HCT116 (cell line): ENCODE results near the gene ASB11. TPM values are rescaled to one million over a fixed set of nuclear protein-coding genes. Genes with fewer than 3 reads are reported as not detected.

ENCODE experiments used
- ATAC-seq: fragments of 200-7000 bp; cut with Tn5 transposase; 2 replicates; pipeline ENCODE4 v1.9.1; 2020; ENCODE audit warnings: mild to moderate bottlenecking, moderate library complexity
- BruUV-seq: library from RNA; stranded (reverse); fragments of 400-500 nt; replicated peaks from 2 replicates; lab custom pipeline; 2021; lab: Mats Ljungman, UMichigan
- CTCF ChIA-PET: fragments of 300-600 bp; sonication (Branson Sonifier 250); formaldehyde crosslinking; loops from one replicate; lab custom pipeline; 2021; ENCODE audit warnings: antibody characterized with exemption; lab: Charles Lee
- POLR2A ChIA-PET: fragments of 300-600, 350-600 bp; sonication (Branson Sonifier 250); formaldehyde crosslinking; loops from one replicate; lab custom pipeline; 2021; ENCODE audit warnings: antibody characterized with exemption; lab: Charles Lee
- RAD21 ChIA-PET, 2 experiments: fragments of 300-600 bp; sonication (Branson Sonifier 250); formaldehyde crosslinking; loops; one replicate each; lab custom pipeline; 2023; ENCODE audit warnings: low total read pairs in 2 of 2; ENCODE audit not compliant: uncharacterized antibody in 2 of 2, unreplicated experiment in 2 of 2, low non-redundant PET in 1 of 2; lab: Charles Lee
- DNase-seq: peaks from one replicate; pipeline ENCODE4 v3.0.0-alpha.2; 2010; ENCODE audit warnings: low read depth, low spot score
- H2AFZ ChIP-seq: fragments of 200-600 bp; shearing (Covaris generic), sonication (generic); 2 replicates; pipeline ENCODE4 v1.6.1; 2017; ENCODE audit warnings: low read depth, mixed run types, mixed read lengths, antibody characterized with exemption, low read length; ENCODE audit not compliant: poor library complexity, severe bottlenecking
- H3K27ac ChIP-seq: 2 replicates; pipeline ENCODE4 v1.5.1; 2012; ENCODE audit warnings: low read depth, low read length
- H3K27me3 ChIP-seq: fragments of 200-600 bp; sonication (generic); 2 replicates; pipeline ENCODE4 v1.6.1; 2016; ENCODE audit warnings: mixed run types, low read length, mixed read lengths; ENCODE audit not compliant: insufficient read depth
- H3K36me3 ChIP-seq, 2 experiments: fragments of 200-500 bp in 1 of 2; fragments of 200-600 bp in 1 of 2; sonication (Bioruptor generic) in 1 of 2; sonication (generic) in 1 of 2; 2 replicates each; pipeline versions ENCODE4 v1.5.1 to v1.6.1; 2014 to 2016; ENCODE audit warnings: low read length in 2 of 2, inconsistent platforms in 1 of 2, mixed read lengths in 1 of 2, mixed run types in 1 of 2; ENCODE audit not compliant: insufficient read depth in 2 of 2, control insufficient read depth in 1 of 2
- H3K4me1 ChIP-seq, 2 experiments: fragments of 200-600 bp in 1 of 2; sonication (generic) in 1 of 2; 2 replicates each; pipeline versions ENCODE4 v1.5.1 to v1.6.1; 2012 to 2017; ENCODE audit warnings: low read length in 2 of 2, inconsistent platforms in 1 of 2, mild to moderate bottlenecking in 1 of 2, mixed read lengths in 1 of 2, mixed run types in 1 of 2, moderate library complexity in 1 of 2; ENCODE audit not compliant: insufficient read depth in 2 of 2, control insufficient read depth in 1 of 2
- H3K4me2 ChIP-seq: fragments of 200-600 bp; sonication (generic); 2 replicates; pipeline ENCODE4 v1.6.1; 2017; ENCODE audit warnings: mixed run types, low read length, mixed read lengths
- H3K4me3 ChIP-seq, 2 experiments: fragments of 200-600 bp in 1 of 2; sonication (generic) in 1 of 2; replicated peaks in 1 of 2; 2 replicates each; pipeline ENCODE4 v1.5.1; 2011 to 2016; ENCODE audit warnings: low read length in 2 of 2, control low read depth in 1 of 2, low read depth in 1 of 2, mild to moderate bottlenecking in 1 of 2, mixed read lengths in 1 of 2, mixed run types in 1 of 2
- H3K79me2 ChIP-seq: fragments of 200-600 bp; sonication (generic); 2 replicates; pipeline ENCODE4 v1.6.1; 2017; ENCODE audit warnings: mild to moderate bottlenecking, mixed run types, low read length, moderate library complexity, mixed read lengths; ENCODE audit not compliant: insufficient read depth
- H3K9ac ChIP-seq: fragments of 200-600 bp; sonication (generic); 2 replicates; pipeline ENCODE4 v1.6.1; 2016; ENCODE audit warnings: low read length, mixed read lengths
- H3K9me2 ChIP-seq: fragments of 200-600 bp; sonication (generic), shearing (Covaris generic); 2 replicates; pipeline ENCODE4 v1.6.1; 2017; ENCODE audit warnings: mixed run types, mild to moderate bottlenecking, moderate library complexity; ENCODE audit not compliant: insufficient read depth
- H3K9me3 ChIP-seq, 2 experiments: fragments of 200-500 bp in 1 of 2; fragments of 200-600 bp in 1 of 2; sonication (Bioruptor generic) in 1 of 2; sonication (generic) in 1 of 2; 2 replicates each; pipeline ENCODE4 v1.6.1; 2014 to 2017; ENCODE audit warnings: low read length in 2 of 2, mixed read lengths in 2 of 2, inconsistent platforms in 1 of 2, low read depth in 1 of 2, mild to moderate bottlenecking in 1 of 2, mixed run types in 1 of 2, moderate library complexity in 1 of 2; ENCODE audit not compliant: control insufficient read depth in 1 of 2, insufficient read depth in 1 of 2
- H4K20me1 ChIP-seq: fragments of 200-600 bp; sonication (generic), shearing (Covaris generic); 2 replicates; pipeline ENCODE4 v1.6.1; 2017; ENCODE audit warnings: mixed run types, mild to moderate bottlenecking, moderate library complexity; ENCODE audit not compliant: insufficient read depth
- ATF3 ChIP-seq: IDR thresholded peaks from 2 replicates; pipeline ENCODE4 v1.6.1; 2012
- CBX3 ChIP-seq: IDR thresholded peaks from 2 replicates; pipeline ENCODE4 v1.6.1; 2012; ENCODE audit warnings: low read depth
- CEBPB ChIP-seq: IDR thresholded peaks from 2 replicates; pipeline ENCODE4 v1.6.1; 2012; ENCODE audit warnings: low read depth
- EGR1 ChIP-seq: IDR thresholded peaks from 2 replicates; pipeline ENCODE4 v1.6.1; 2012; ENCODE audit warnings: low read depth
- EZH2 ChIP-seq: fragments of 200-600 bp; sonication (generic); IDR thresholded peaks from 2 replicates; pipeline ENCODE4 v1.6.1; 2017; ENCODE audit warnings: antibody characterized with exemption, mixed run types
- EZH2phosphoT487 ChIP-seq: fragments of 200-600 bp; IDR thresholded peaks from 2 replicates; pipeline ENCODE4 v1.6.1; 2018; ENCODE audit warnings: antibody characterized with exemption, borderline replicate concordance
- FOSL1 ChIP-seq: IDR thresholded peaks from 2 replicates; pipeline ENCODE4 v1.6.1; 2012; ENCODE audit warnings: low read depth
- JUND ChIP-seq: IDR thresholded peaks from 2 replicates; pipeline ENCODE4 v1.6.1; 2012
- RAD21 ChIP-seq: IDR thresholded peaks from 2 replicates; pipeline ENCODE4 v1.6.1; 2012; ENCODE audit warnings: low read depth, mild to moderate bottlenecking
- REST ChIP-seq: IDR thresholded peaks from 2 replicates; pipeline ENCODE4 v1.6.1; 2012; ENCODE audit warnings: low read depth
- SP1 ChIP-seq: IDR thresholded peaks from 2 replicates; pipeline ENCODE4 v1.6.1; 2012; ENCODE audit warnings: low read depth
- YY1 ChIP-seq: IDR thresholded peaks from 2 replicates; pipeline ENCODE4 v1.6.1; 2011; ENCODE audit warnings: low read length, low read depth, moderate library complexity, mild to moderate bottlenecking; ENCODE audit not compliant: insufficient replicate concordance; ENCODE audit errors: extremely low read depth
- ZFX ChIP-seq: fragments of 450-650 bp; IDR thresholded peaks from 2 replicates; pipeline ENCODE4 v1.6.1; 2017
- intact Hi-C: fragments of 100-400 bp; cut with micrococcal nuclease; formaldehyde crosslinking; loops from 2 replicates; pipeline ENCODE4 v1.10.0; 2022
- total RNA-seq: library from RNA; stranded (reverse); gene quantifications from one replicate; pipeline ENCODE4 v1.2.1, GENCODE V29; 2021; ENCODE audit not compliant: unreplicated experiment

The ASB11 gene
- total RNA-seq, 1 experiment from 2014 or later = not detected

- POLR2A ChIA-PET = no interaction called here
- Histone ChIP-seq H4K20me1 (no peaks in the 10 kb centered on the region), H3K27ac (no peak overlapping the region), H3K36me3 (no peaks in the 10 kb centered on the region), H3K9me3 (no peaks in the 10 kb centered on the region), H3K9me2 (no peaks in the 10 kb centered on the region), H3K4me3 (no peak overlapping the region), H3K4me1 (peaks cover 9 to 18% of the 10 kb centered on the region in 2 experiments; a peak in 3 of 4 replicates), H3K9ac (no peak overlapping the region), H2AFZ (no peak overlapping the region), H3K27me3 (no peaks in the 10 kb centered on the region), H3K79me2 (no peaks in the 10 kb centered on the region), H3K4me2 (no peak overlapping the region)
- no TSS peak for BruUV-seq
- intact Hi-C loops = no loop called here
- CTCF ChIA-PET = no interaction called here
- TF ChIP-seq EZH2 = no peak
- TF ChIP-seq CBX3 = no peak
- ATAC-seq = no peak
- no peak for DNase-seq
- RAD21 ChIA-PET = no interaction called here
These were observed 43.7 kb downstream of the ASB11 start for GRCh38 chrX:15271757-15272156.

- peak; percentile 89 for ATAC-seq
- intact Hi-C loops = no loop called here
- peaks cover 9 to 18% of the 10 kb centered on the region in 2 experiments; a peak in 3 of 4 replicates for H3K4me1 ChIP-seq
- H3K4me3 ChIP-seq = peak within 1 kb of the TSS; percentile 15 to 44
- no TSS peak for BruUV-seq
- H4K20me1 ChIP-seq = no peaks in the 10 kb centered on the region
- peak within 1 kb of the TSS; percentile 72 for H3K4me2 ChIP-seq
- RAD21 ChIA-PET = no interaction called here
- POLR2A ChIA-PET = no interaction called here
- DNase-seq = peak; percentile 39
- H3K27ac ChIP-seq = peak within 1 kb of the TSS; percentile 49
- H3K9me3 ChIP-seq = no peaks in the 10 kb centered on the region
- H3K9me2 ChIP-seq = no peaks in the 10 kb centered on the region
- no peaks in the 10 kb centered on the region for H3K27me3 ChIP-seq
- H2AFZ ChIP-seq = peak within 1 kb of the TSS; percentile 78
- TF ChIP-seq RAD21 (no peak), ZFX (no peak), FOSL1 (peak; percentile 52), EZH2 (no peak), YY1 (no peak), CEBPB (0 out of 2 replicates have a peak, but pooled peaks have one; percentile 29), ATF3 (no peak), SP1 (peak; percentile 34), JUND (0 out of 2 replicates have a peak, but pooled peaks have one; percentile 28), EZH2phosphoT487 (no peak), EGR1 (no peak), REST (no peak)
- TF ChIP-seq, all 23 proteins: peak for 4
- no peaks in the 10 kb centered on the region for H3K36me3 ChIP-seq
- no peaks in the 10 kb centered on the region for H3K79me2 ChIP-seq
- peak within 1 kb of the TSS; percentile 36; the same call in 1 of the 2 replicates for H3K9ac ChIP-seq
- CTCF ChIA-PET = no interaction called here
These were observed 45.6 kb downstream of the ASB11 start, which contains the start of gene ASB9 for GRCh38 chrX:15269618-15270521. Gene ASB9, minus strand, starts transcription at chrX:15270083. Its CDS starts 209 bp downstream, at chrX:15269874.
